Stimulated activated CD4-positive, alpha-beta T cell treated with anti-CD3 and anti-CD28 coated beads, Interleukin-4, amount 100 ng/mL, for 1 hour (primary cell): ENCODE measurements around the gene HMGCR.

Source experiments
- DNase-seq: peaks from one replicate; pipeline ENCODE4 v3.0.0-alpha.2; 2020

The HMGCR gene

GRCh38 chr5:75341934-75342333, 4.9 kb downstream of the HMGCR start:
- no peak for DNase-seq

GRCh38 chr5:75342836-75343235, 5.8 kb downstream of the HMGCR start:
- DNase-seq, result no peak

- no peak for DNase-seq
Measured at GRCh38 chr5:75348241-75348640, 11.2 kb downstream of the HMGCR start.

GRCh38 chr5:75349663-75350062, 12.6 kb downstream of the HMGCR start:
- DNase-seq, result no peak

- no peak for DNase-seq
Measured at GRCh38 chr5:75351139-75351926, 14.3 kb downstream of the HMGCR start.

GRCh38 chr5:75355236-75355635, 18.2 kb downstream of the HMGCR start:
- no peak for DNase-seq

- no peak for DNase-seq
Measured at GRCh38 chr5:75356719-75357118, 19.7 kb downstream of the HMGCR start.

GRCh38 chr5:75358117-75358516, 21.1 kb downstream of the HMGCR start:
- DNase-seq, result no peak

- no peak for DNase-seq
Measured at GRCh38 chr5:75361310-75361709, 24.3 kb downstream of the HMGCR start.

GRCh38 chr5:75362474-75362975, 25.5 kb downstream of the HMGCR start:
- no peak for DNase-seq

GRCh38 chr5:75363111-75363510, 26.1 kb downstream of the HMGCR start:
- no peak for DNase-seq

- DNase-seq, result no peak
Measured at GRCh38 chr5:75363726-75364495, 26.9 kb downstream of the HMGCR start.

- DNase-seq, result no peak
Measured at GRCh38 chr5:75364571-75365280, 27.7 kb downstream of the HMGCR start.

- no peak for DNase-seq
Measured at GRCh38 chr5:75365740-75366139, 28.7 kb downstream of the HMGCR start.

GRCh38 chr5:75366787-75367186, 29.8 kb downstream of the HMGCR start:
- DNase-seq, result no peak

GRCh38 chr5:75367401-75367800, 30.4 kb downstream of the HMGCR start:
- DNase-seq, result no peak

GRCh38 chr5:75368391-75368790, 31.4 kb downstream of the HMGCR start:
- no peak for DNase-seq

GRCh38 chr5:75373862-75374261, 36.8 kb downstream of the HMGCR start:
- DNase-seq, result no peak

GRCh38 chr5:75374394-75374814, 37.4 kb downstream of the HMGCR start:
- no peak for DNase-seq

- no peak for DNase-seq
Measured at GRCh38 chr5:75375414-75375813, 38.4 kb downstream of the HMGCR start.

- DNase-seq, result no peak
Measured at GRCh38 chr5:75380099-75380498, 43.1 kb downstream of the HMGCR start.

GRCh38 chr5:75381456-75381855, 44.4 kb downstream of the HMGCR start:
- DNase-seq, result no peak

- DNase-seq, result no peak
Measured at GRCh38 chr5:75384218-75384617, 47.2 kb downstream of the HMGCR start.
